Ramos (cell line): ENCODE data around the gene CFAP161.
"Not testable (repeated sequence)": the region's sequence is repeated elsewhere in the genome, so short reads cannot be mapped to it uniquely, and the experiment has no call there.

Experiments
- in situ Hi-C: fragments of 300-500 bp; cut with MboI; formaldehyde crosslinking; loops from one replicate; pipeline ENCODE4 v1.14.3; 2022; ENCODE audit warnings: low sequenced_read_pairs; ENCODE audit not compliant: unreplicated experiment

The CFAP161 gene

DNA sequence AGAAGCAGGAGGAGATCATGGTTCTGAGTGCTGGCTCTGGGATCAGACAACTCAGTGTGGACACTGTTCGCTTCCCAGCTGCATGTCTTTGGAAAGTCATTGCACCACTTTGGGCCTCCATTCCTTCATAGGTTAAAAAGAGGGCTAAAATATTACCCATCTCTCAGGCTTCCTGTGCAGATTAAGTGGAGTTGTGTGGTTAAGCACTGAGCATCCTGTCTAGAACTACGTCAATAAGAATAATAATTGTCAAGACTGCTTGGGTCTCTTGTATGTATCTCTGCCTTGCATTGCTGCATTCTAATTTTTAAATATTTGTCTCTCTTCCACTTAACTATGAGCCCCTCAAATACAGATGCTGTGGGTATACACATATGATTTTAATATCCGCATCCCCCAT is 22.3 kb downstream of the CFAP161 start:
- in situ Hi-C loops, result no loop called here

- in situ Hi-C loops, result no loop called here
Observed at GRCh38 chr15:81157195-81157938, 23.3 kb downstream of the CFAP161 start.

- in situ Hi-C loops, result no loop called here
Observed at GRCh38 chr15:81157939-81158223, 23.8 kb downstream of the CFAP161 start.

- in situ Hi-C loops, result not testable (repeated sequence)
Observed at GRCh38 chr15:81158561-81158960, 24.5 kb downstream of the CFAP161 start.

DNA sequence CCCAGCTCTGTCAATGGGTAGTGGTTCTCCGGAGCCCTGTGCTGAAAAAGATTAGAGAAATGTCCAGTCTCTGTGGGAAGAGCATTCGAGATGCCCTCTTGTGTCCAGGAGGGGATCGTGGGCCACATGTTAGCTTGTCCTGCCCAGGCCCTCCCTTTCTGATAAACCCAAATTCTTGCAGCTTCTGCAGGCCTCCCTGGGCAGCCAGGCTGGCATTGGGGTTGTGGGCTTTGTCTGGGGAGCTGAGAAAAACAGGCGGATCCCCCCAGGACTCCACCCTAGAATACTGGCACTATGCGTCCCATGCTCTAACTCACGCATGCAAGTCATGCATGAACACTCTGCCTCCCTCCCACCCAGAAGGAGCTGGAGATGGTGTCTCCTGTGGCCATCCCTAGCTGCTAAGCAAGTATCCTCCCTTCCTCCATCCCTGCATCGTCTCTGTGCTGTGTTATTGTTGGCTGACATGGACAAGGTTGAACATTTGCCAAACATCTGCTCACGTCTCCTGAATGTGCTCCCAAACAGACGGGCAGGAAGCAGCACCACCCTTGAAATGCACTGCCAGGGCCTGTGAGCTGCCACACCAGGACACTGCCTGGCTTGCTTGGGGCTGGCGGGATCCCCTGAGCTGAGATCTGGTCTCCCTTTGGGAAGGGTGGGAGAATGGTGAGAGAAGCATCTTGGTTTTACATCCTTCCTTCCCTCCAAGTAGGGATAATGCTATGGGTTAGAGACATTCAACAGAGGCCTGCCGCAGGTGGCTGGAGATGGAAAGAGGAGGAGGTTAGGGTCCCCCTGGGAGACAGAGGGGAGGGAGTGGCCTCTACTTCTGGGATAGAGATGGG is 26.5 kb downstream of the CFAP161 start:
- in situ Hi-C loops, result no loop called here

GRCh38 chr15:81161160-81161673 is 27.1 kb downstream of the CFAP161 start:
- in situ Hi-C loops, result no loop called here

DNA sequence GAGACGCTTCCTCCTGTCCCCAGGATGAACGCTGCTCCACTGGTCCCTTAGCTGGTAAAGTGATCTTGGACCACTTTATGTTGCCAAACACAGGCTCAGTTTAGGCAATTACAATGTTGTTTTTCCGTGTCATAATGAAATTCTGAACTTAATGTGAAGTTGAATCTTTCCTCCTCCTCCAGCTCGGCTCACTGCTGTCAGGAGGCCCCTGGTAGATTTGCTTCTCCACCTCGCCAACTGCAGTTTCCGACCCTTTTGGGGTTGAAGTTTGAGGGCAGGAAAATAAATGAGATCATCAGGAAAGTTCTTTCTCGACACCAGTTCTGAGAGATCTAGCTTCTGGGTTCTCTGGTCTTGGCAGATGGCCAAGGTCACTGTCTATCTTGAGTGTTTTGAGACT is 27.8 kb downstream of the CFAP161 start:
- in situ Hi-C loops, result no loop called here

- in situ Hi-C loops, result no loop called here
Observed at GRCh38 chr15:81163961-81164800, 30.1 kb downstream of the CFAP161 start.

DNA sequence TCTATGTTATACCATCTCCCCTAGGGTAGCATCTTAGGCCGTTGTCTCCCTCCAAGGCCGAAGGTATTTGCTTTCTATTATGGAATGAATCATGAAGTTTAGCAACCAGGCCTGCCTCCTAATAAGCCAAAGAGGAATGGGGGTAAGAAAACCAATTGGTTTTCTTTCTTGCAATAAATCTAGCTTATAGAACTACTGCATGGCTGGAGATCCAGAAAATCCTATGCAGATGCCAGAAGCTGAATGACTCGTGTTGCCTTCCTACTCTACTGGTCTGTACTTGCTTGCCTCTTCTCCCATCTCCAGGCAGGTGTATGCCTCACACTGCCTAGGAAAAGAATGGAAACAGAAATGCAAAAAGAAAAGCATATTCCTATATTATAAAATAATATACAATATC is 31.5 kb downstream of the CFAP161 start:
- in situ Hi-C loops, result no loop called here

- in situ Hi-C loops, result no loop called here
Observed at GRCh38 chr15:81166636-81167305, 32.7 kb downstream of the CFAP161 start.

DNA sequence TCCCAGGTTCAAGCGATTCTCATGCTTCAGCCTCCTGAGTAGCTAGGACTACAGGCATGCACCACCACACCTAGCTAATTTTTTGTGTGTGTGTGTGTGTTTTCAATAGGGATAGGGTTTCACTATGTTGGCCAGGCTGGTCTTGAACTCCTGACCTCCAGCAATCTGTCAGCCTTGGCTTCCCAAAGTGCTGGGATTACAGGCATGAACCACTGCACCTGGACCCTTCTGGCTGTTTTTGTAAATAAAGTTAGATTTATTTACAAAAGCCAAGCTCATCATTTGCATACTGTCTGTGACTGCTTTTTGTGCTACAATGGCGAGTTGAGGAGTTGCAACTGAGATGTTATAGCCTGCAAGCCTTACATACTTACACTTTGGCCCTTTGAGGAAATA is 34.1 kb downstream of the CFAP161 start:
- in situ Hi-C loops, result no loop called here

- in situ Hi-C loops, result no loop called here
Observed at GRCh38 chr15:81168644-81169043, 34.6 kb downstream of the CFAP161 start.

- in situ Hi-C loops, result no loop called here
Observed at GRCh38 chr15:81170511-81170910, 36.4 kb downstream of the CFAP161 start.

- in situ Hi-C loops, result no loop called here
Observed at GRCh38 chr15:81171286-81171685, 37.2 kb downstream of the CFAP161 start.

GRCh38 chr15:81174125-81174791 is 40.2 kb downstream of the CFAP161 start:
- in situ Hi-C loops, result no loop called here

DNA sequence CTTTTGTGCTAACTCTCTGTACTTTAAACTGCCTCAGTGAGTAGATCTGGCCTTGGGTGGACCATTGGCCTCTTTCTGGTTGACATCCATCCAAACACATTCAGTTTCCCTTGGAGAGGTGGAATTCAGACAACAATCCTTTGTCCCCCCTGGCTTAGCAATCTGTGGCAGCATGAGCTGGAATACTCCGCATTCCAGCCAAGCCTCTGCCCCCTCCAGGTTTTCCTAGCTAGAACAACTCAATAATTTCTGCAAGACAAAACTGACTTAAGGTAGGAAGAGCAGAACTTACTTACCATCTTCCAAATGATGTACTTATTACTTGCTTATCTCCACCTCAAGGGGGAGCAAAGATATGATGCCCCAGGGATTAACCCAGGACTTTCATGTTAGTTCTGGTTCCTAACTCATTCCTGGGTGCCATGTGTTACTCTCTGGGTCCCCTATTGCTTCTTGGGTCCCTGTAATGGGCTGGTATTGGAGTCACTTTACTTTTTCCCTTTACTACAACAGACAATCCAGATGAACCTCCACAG is 40.8 kb downstream of the CFAP161 start:
- in situ Hi-C loops, result no loop called here

DNA sequence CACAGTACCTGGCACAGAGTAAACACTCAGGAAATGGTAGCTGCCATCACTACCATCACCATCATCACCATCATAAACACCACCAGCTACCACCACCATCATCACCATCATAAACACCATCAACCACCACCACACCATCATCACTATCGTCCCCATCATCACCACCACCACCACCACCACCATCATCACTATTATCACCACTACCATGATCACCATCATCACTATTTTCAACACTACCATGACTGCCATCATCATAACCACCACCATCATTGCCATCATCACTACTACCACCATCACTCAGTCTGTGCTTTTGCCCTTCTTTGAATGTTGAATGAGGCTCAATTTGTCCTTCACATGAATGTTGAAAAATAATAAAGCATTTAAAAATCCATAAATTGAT is 41.4 kb downstream of the CFAP161 start:
- in situ Hi-C loops, result no loop called here

DNA sequence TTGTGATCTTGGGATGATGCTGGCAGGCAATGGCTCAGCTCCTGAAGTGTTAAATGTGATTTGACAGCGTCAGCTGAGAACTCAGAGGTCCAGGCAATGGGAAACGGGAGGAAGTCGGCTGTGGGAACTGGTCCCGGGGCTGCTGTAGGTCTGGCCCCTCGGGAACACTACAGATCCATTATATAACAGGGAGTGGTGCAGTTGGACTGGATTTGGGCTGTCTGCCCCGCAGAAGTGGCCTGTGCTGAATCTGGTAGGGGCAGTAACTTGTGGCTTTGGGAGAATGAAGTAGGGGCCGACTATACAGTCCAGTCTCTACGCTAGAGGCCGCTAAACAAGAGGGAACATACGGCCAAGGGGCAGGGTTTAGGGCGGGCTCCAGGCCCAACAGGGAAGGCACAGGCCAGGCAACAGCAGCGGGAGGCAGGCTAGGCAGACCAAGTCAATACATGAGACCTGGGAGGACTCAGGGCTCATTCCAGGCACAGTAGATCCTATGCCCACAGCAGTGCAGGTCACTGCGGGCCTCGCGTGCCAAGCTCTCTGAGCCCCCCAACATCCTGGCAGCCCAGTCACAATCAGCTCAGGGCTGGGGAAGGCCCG is 42.3 kb downstream of the CFAP161 start:
- in situ Hi-C loops, result no loop called here

DNA sequence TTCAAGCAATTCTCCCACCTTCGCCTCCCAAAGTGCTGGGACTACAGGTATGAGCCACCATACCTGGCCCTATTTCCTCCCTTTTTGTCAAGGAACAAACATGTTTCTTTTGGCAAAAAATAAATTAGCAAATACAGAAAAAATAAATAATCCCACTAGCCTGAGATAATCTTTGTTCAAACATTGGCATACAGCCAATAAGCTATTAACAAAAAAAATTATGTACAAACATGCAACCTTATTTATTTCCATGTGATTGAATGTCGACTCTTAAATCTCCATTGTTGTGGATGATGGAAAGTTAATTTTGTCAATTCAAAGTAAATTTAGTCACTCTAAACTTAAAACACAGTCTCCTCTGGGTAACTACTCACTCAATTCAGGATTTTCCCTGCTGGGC is 44.3 kb downstream of the CFAP161 start:
- in situ Hi-C loops, result no loop called here
